ENCODE measurements around the gene TMPRSS7.
A peak's percentile ranks its signal among the peaks of the same experiment; 100 is the strongest.
"Not testable (repeated sequence)": the region's sequence is repeated elsewhere in the genome, so short reads cannot be mapped to it uniquely, and the experiment has no call there.

The TMPRSS7 gene

GRCh38 chr3:112012205-112012992 is 22.1 kb upstream of the TMPRSS7 start:
- no peak for DNase-seq (ENCODE audit: low read depth in 2 of 2)

DNA sequence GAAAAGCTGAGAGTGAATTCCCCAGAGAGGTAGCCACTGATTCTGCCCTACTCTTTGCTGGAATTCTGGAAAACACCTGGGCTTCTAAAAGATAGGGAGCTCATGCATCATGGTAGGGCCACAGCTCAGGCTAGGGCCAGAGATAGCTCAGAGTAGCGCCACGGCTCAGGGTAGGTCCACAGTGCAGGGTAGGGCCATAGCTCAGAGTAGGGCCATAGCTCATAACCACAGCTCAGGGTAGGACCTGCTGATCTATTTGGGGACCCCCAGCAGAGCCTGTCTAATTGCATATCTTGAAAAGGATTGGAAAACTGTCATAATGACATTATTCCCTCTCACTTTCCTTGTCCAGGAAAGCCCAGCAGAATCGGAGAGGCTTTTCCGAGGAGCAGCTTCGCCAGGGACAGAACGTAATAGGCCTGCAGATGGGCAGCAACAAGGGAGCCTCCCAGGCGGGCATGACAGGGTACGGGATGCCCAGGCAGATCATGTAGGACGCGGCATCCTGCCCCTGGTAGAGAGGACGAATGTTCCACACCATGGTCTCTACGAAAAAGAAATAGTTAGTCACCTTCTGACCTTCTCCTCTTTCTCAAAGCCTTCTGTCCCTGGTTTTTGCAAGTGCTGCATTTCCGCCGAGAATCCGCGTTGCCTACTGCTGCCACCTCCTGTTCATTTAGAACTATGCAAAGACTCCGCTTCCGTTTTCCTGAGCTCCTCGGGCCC is 21.3 kb upstream of the TMPRSS7 start:
- DNase-seq (ENCODE audit: low read depth in 2 of 2): peak; percentile 31 to 43

- no peak for DNase-seq (ENCODE audit: low read depth in 2 of 2)
Measured at GRCh38 chr3:112013784-112014143, 20.8 kb upstream of the TMPRSS7 start.

- DNase-seq (ENCODE audit: low read depth in 2 of 2): no peak
Measured at GRCh38 chr3:112017091-112017490, 17.4 kb upstream of the TMPRSS7 start.

DNA sequence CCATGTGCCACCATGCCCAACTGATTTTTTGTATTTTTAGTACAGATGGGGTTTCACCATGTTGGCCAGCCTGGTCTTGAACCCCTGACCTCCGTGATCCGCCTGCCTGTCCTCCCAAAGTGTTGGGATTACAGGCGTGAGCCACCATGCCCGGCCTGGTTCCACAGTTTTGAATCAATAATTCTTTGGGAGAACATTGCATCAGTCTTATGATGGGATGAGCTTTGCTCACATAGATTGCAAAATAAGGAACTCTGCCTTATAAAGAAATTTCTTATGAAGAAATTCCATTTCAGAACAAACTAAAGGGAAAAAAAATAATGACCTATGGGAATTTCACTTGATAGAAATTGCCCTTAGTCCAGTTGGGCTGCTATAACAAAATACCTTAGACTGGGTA is 15.8 kb upstream of the TMPRSS7 start:
- DNase-seq (ENCODE audit: low read depth in 2 of 2): no peak

DNA sequence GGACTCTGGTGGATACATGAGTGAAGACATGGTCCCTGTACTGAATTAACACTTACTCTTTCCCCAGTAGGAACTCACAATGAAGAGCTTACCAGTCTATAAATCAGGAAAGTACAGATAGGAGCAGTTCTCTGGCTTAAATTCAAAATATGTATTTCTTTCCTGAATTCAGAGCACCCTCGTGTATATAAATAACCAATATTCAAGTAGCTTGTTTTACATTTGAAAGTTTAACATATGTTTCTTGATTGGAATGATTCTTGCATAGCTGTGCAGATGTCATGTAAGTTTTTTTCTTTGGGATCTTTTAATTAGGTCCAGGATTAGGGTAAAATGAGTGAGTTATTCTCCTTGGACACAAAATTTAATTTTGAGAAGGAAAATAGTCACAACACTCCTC is 14.8 kb upstream of the TMPRSS7 start:
- no peak for DNase-seq (ENCODE audit: low read depth in 2 of 2)

DNA sequence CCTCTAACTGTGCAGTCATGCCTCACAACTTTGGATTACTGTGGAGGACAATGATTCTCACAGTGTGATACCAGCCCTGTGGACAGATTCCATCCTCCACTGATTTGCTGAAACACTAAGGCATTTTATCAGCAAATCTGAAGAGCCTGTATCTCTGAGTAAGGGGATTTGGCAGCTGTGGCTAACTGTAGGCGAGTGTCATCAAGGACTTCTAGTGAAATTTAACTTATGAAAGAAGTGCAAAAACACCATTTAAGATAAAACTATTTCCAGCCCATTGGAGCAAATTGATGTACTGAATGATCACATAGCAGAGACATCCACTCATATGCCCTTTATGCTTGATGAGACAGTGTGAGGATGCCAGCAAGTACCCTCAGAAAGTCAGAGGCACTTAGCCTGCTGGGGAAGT is 13.9 kb upstream of the TMPRSS7 start:
- DNase-seq (ENCODE audit: low read depth in 2 of 2): no peak

- no peak for DNase-seq (ENCODE audit: low read depth in 2 of 2)
Measured at GRCh38 chr3:112027142-112027541, 7.4 kb upstream of the TMPRSS7 start.

DNA sequence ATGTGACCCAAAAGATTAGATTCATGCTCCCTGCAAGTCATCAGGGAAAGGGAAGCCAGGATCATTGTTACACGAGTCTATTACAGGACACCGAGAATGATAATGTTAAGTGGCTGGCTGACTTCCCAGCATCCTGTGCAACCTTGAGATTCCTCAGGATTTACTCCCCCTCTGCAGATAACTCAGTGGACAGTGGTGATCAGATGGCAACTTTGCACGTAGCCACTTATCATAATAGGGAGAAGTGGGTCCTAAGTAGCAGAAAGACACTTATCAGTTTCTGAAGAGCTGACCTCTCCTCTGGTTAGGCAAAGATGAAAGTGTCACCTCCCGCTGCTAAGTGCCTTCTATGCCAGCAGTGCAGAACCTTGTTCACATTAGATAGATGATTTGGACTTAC is 6.7 kb upstream of the TMPRSS7 start:
- DNase-seq (ENCODE audit: low read depth in 2 of 2): no peak

DNA sequence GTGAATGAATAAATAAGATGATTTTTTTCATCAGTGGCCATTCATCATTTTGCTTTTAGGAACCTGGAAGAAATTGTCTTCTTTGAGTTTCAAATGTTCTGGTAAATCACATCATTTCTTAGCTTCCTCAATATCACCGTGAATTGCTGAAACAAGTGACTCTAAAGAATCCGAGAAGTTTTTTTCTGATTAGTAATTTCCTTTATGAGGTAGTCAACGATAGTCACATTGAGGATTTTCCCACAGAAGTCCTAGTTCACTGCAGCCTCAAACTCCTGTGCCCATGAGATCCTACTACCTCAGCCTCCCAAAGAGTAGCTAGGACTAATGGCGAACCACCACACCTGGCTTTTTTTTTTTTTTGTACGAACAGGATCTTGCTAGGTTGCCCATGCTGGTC is 3.6 kb upstream of the TMPRSS7 start:
- no peak for DNase-seq (ENCODE audit: low read depth in 2 of 2)

- DNase-seq (ENCODE audit: low read depth in 2 of 2): no peak
Measured at GRCh38 chr3:112032098-112032731, 2.3 kb upstream of the TMPRSS7 start.

DNA sequence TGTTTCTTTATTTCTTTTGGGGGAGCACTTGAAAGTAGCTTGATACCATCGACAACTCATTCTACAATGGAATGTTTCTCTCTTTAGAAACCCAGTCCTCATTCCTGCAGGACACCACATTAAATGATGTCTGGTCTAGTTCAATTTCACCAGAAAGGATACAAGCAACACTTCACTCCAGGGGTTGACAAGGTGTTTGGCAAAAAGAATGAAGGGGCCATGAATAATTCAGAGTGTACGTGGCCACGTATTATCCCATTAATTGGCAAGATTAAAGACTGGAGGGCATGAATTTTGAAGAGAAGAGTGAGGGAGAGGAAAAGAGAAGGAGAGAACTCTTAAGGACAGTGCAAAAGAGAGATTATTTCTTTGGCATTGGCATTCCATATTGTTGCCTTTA is 705 bp downstream of the TMPRSS7 start:
- DNase-seq (ENCODE audit: low read depth in 2 of 2): no peak

DNA sequence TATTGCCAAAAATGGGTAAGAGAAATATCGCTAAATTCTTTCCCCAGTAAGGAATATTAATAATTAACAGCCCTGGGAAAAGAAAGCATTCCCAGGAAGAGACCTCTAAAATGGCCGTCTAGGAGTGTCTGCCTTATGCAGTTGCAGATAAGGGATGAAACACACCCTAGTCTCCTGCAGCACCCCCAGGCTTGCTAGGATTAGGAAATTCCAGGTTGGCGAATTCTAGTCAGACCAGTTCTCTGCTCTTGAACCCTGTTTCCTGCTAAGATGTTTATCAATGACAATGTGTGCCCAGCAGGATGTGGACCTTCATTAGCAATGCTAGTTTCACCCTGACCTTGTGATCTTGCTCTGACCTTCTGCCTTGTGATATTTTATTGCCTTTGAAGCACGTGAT is 2.7 kb downstream of the TMPRSS7 start:
- not testable (repeated sequence) for DNase-seq (ENCODE audit: low read depth in 2 of 2)

- no peak for DNase-seq (ENCODE audit: low read depth in 2 of 2)
Measured at GRCh38 chr3:112038863-112039262, 4.3 kb downstream of the TMPRSS7 start.

DNA sequence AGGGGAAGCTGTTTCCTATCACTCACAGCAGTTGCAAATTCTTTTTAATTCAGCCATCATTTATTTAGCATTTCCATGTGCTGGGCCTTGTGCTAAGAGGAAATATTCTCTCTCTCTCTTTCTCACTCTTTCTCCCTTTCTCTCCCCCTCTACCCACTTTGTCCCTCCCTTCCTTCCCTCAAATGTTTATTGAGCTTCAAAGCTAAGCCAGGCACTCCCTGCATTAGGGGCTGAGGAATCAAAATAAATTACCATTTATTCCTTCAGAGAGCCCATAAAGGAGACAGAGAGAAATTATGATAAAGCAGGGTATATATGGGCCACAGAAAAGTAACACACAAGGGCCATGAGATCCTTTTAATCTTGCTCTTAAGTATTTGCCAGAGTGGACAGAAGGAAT is 6.8 kb downstream of the TMPRSS7 start:
- no peak for DNase-seq (ENCODE audit: low read depth in 2 of 2)

DNA sequence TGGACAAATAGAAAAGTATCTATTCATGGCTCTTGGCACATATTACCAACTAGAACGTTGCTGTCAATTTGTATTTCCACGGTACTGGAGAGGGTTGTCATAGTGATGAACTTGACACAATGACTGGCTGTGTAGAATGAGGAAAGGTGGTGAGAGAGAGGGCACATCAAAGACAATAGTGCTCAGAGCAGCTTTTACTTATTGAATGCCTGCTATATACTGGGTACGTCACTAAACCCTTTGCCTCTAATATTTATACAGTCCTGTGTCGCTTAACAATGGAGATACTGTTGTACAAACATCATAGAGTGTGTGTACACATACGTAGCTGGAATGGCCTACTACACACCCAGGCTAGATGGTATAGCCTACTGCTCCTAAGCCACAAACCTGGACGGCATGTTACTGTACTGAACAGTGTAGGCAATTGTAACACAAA is 8.3 kb downstream of the TMPRSS7 start:
- no peak for DNase-seq (ENCODE audit: low read depth in 2 of 2)

- DNase-seq (ENCODE audit: low read depth in 2 of 2): peak; percentile 52 to 54
Measured at GRCh38 chr3:112043621-112044201, 9.2 kb downstream of the TMPRSS7 start.

DNA sequence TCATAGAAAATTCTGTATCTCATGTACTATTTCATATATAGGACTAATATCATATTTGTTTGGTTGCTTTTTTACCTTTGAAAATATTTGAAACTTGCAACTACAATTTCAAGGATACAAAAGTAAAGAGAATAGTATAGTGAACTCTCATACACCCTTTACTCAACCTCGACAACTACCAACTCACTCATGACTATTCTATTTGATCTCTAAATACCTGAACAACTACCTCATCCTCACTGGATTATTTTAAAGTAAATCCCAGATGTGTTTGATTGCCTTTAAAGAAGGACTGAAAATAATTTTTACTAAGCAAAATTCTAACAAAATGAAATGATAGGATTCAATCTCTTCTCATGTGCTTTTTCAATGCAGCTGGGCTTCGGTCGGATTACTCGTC is 12.1 kb downstream of the TMPRSS7 start:
- no peak for DNase-seq (ENCODE audit: low read depth in 2 of 2)

DNA sequence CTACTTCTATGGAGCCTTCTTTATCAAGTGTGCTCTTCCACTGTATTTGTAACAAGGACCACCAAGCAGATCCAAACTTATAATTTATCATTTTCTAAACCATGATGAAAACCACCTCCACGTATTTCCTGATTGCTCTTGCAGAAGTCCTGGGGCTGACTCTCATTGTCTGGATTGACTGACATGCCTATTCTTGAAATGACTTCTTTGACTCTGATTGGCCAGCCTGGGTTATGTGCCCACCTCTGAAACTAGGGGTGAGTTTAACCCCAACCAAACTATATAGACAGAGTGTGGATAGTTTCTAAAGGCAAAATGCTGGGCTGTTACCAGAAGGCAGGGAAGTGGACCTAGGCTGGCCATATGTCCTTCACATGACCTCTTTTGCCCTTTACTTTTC is 12.7 kb downstream of the TMPRSS7 start:
- DNase-seq (ENCODE audit: low read depth in 2 of 2): no peak

GRCh38 chr3:112048911-112049310 is 14.4 kb downstream of the TMPRSS7 start:
- DNase-seq (ENCODE audit: low read depth in 2 of 2): no peak

DNA sequence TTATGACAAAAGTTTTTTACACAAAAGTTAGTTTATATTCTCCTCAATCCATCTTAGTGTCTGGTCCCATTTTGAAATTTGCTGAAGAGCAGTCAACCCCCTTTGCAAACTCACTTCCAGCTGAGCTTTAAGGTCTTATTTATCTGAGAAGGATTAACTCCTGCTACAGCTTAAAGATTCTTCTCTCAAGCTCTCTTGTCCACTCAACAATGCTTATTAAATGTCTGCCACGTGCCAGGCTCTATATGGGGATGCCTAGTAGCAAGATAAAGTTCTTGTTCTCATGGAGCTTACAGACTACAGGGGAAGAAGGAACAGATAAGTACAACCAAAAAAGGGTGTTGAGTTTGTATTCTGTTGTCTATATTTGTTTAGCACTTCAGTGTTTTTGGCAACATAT is 18.7 kb downstream of the TMPRSS7 start:
- DNase-seq (ENCODE audit: low read depth in 2 of 2): no peak

DNA sequence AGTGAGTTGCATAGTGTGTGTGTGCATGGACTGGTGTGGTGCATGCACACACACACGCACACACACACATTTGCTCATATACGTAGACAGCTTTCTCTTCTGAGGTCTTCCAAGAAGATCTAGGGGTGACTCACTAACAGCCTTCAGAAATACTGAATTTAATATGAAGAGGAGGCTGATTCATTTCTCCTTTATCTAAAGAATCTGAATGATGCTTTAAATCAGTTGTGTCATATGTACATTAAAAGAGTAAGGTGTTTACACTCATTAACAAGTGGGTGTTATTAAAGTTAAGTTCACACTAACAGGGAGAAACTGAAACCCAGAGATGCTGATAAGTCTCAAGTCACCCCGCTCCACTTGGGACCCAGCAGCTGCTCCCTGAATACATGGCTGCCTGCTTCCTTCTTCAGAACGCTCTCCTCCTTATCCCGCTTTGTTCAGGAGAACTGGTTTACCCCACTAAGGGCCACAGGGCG is 22.0 kb downstream of the TMPRSS7 start:
- DNase-seq (ENCODE audit: low read depth in 2 of 2): peak; percentile 37 to 50
